Astrocyte (in vitro differentiated cells and primary cell): ENCODE data around the gene SIVA1.

Experiments
- EZH2 ChIP-seq: IDR thresholded peaks from 2 replicates; pipeline ENCODE4 v1.6.1; 2012; ENCODE audit warnings: mild to moderate bottlenecking, low read length, inconsistent platforms; ENCODE audit not compliant: insufficient read depth
- TF ChIP-seq, protein P1 (sequence below): IDR thresholded peaks from 2 replicates; pipeline ENCODE4 v1.5.1; 2011; ENCODE audit warnings: low read depth, mild to moderate bottlenecking, inconsistent platforms, low read length, moderate library complexity; ENCODE audit not compliant: insufficient read depth

DNA sequence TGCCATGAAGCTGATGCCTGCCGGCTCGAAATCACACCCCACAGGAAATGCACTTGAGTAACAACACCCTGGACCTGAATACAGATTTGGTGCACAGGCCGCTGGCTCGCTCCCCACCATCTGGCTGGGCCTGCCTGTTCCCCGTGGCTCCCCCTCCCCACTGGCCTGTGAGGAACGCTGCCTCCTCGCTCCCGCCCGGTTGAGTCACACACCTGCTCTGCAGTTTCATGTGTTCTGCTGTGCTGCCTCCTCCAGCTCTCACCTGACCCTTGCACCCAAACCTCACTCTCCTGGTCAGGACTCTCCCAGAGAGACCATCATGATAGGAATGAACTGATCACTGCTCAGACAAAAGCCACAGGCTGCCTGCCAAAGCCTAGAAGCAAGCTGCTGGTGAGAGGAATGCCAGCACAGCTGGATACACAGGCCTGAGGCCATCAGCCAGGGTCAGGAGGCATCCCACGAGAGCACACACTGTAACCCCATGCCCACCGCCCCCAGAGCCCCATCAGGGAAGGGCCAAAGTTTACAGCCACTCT, 3.8 kb upstream of the SIVA1 start:
- TF ChIP-seq, protein P1, sequence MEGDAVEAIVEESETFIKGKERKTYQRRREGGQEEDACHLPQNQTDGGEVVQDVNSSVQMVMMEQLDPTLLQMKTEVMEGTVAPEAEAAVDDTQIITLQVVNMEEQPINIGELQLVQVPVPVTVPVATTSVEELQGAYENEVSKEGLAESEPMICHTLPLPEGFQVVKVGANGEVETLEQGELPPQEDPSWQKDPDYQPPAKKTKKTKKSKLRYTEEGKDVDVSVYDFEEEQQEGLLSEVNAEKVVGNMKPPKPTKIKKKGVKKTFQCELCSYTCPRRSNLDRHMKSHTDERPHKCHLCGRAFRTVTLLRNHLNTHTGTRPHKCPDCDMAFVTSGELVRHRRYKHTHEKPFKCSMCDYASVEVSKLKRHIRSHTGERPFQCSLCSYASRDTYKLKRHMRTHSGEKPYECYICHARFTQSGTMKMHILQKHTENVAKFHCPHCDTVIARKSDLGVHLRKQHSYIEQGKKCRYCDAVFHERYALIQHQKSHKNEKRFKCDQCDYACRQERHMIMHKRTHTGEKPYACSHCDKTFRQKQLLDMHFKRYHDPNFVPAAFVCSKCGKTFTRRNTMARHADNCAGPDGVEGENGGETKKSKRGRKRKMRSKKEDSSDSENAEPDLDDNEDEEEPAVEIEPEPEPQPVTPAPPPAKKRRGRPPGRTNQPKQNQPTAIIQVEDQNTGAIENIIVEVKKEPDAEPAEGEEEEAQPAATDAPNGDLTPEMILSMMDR = no peak
- no peak for TF ChIP-seq EZH2
